IMR-90 (cell line): ENCODE results near the gene KRTAP9-9. TPM values are rescaled to one million over a fixed set of nuclear protein-coding genes. Genes with fewer than 3 reads are reported as not detected.

Experiments used
- ATAC-seq: fragments of 200-7000 bp; cut with Tn5 transposase; 2 replicates; pipeline ENCODE4 v1.9.1; 2020; ENCODE audit warnings: low read depth, mild to moderate bottlenecking, moderate library complexity
- BruUV-seq: library from RNA; stranded (reverse); fragments of 400-500 nt; replicated peaks from 2 replicates; lab custom pipeline; 2021; lab: Mats Ljungman, UMichigan
- CTCF ChIA-PET: fragments of 300-600 bp; formaldehyde crosslinking; extraction: SDS; loops from one replicate; lab custom pipeline; 2021; ENCODE audit warnings: antibody characterized with exemption; lab: Yijun Ruan, JAX
- POLR2A ChIA-PET: fragments of 300-600 bp; sonication (Branson Sonifier 250); formaldehyde crosslinking; loops from one replicate; lab custom pipeline; 2022; ENCODE audit warnings: antibody characterized with exemption; ENCODE audit not compliant: unreplicated experiment; lab: Charles Lee
- DNase-seq: peaks from one replicate; pipeline ENCODE4 v3.0.0; 2013
- H2AFZ ChIP-seq: replicated peaks from 2 replicates; pipeline ENCODE3; 2013; ENCODE audit warnings: low read length, mild to moderate bottlenecking; ENCODE audit not compliant: poor library complexity
- H2AK5ac ChIP-seq: 2 replicates; pipeline ENCODE4 v1.6.1; 2013; ENCODE audit warnings: low read depth, low read length, inconsistent platforms
- H2AK9ac ChIP-seq: replicated peaks from 2 replicates; pipeline ENCODE3; 2013; ENCODE audit warnings: mild to moderate bottlenecking, low read depth, low read length, moderate library complexity; ENCODE audit not compliant: poor library complexity
- H2BK120ac ChIP-seq: 2 replicates; pipeline ENCODE4 v1.6.1; 2013; ENCODE audit warnings: low read depth, low read length, inconsistent platforms
- H2BK15ac ChIP-seq: 3 replicates; pipeline ENCODE4 v1.6.1; 2013; ENCODE audit warnings: low read depth, low read length, inconsistent platforms
- H2BK20ac ChIP-seq: 2 replicates; pipeline ENCODE4 v1.6.1; 2013; ENCODE audit warnings: low read depth, mild to moderate bottlenecking, inconsistent platforms, low read length, moderate library complexity
- H2BK5ac ChIP-seq: 2 replicates; pipeline ENCODE4 v1.6.1; 2013; ENCODE audit warnings: mild to moderate bottlenecking, low read depth, low read length, inconsistent platforms; ENCODE audit not compliant: poor library complexity, severe bottlenecking
- H3K14ac ChIP-seq: replicated peaks from 2 replicates; pipeline ENCODE4 v1.6.1; 2013; ENCODE audit warnings: low read depth, low read length, inconsistent platforms
- H3K18ac ChIP-seq: 2 replicates; pipeline ENCODE4 v1.6.1; 2013; ENCODE audit warnings: low read depth, low read length, control low read depth
- H3K23ac ChIP-seq: 2 replicates; pipeline ENCODE4 v1.6.1; 2013; ENCODE audit warnings: low read depth, low read length, inconsistent platforms
- H3K27ac ChIP-seq: 2 replicates; pipeline ENCODE4 v1.5.1; 2013; ENCODE audit warnings: mild to moderate bottlenecking, control low read depth, low read length; ENCODE audit not compliant: insufficient read depth
- H3K27me3 ChIP-seq: 2 replicates; pipeline ENCODE4 v1.6.1; 2013; ENCODE audit warnings: low read length; ENCODE audit not compliant: control insufficient read depth, insufficient read depth
- H3K36me3 ChIP-seq: 2 replicates; pipeline ENCODE4 v1.6.1; 2013; ENCODE audit warnings: low read length, mixed read lengths; ENCODE audit not compliant: control insufficient read depth, insufficient read depth
- H3K4ac ChIP-seq: 2 replicates; pipeline ENCODE4 v1.6.1; 2013; ENCODE audit warnings: low read depth, low read length, inconsistent platforms
- H3K4me1 ChIP-seq: 2 replicates; pipeline ENCODE4 v1.6.1; 2013; ENCODE audit warnings: low read length, mixed read lengths; ENCODE audit not compliant: control insufficient read depth, insufficient read depth
- H3K4me2 ChIP-seq: 2 replicates; pipeline ENCODE4 v1.6.1; 2013; ENCODE audit warnings: low read depth, mild to moderate bottlenecking, control low read depth, low read length, moderate library complexity
- H3K4me3 ChIP-seq: 2 replicates; pipeline ENCODE4 v1.5.1; 2013; ENCODE audit warnings: low read depth, mild to moderate bottlenecking, control low read depth, low read length, moderate library complexity; ENCODE audit not compliant: insufficient read depth
- H3K56ac ChIP-seq: 2 replicates; pipeline ENCODE4 v1.6.1; 2013; ENCODE audit warnings: low read length, inconsistent platforms; ENCODE audit not compliant: insufficient read depth; ENCODE audit errors: extremely low read depth
- H3K79me1 ChIP-seq, 2 experiments: 2 replicates each; pipeline ENCODE4 v1.6.1; 2013; ENCODE audit warnings: low read length in 2 of 2, inconsistent platforms in 1 of 2, low read depth in 1 of 2
- H3K9ac ChIP-seq: 2 replicates; pipeline ENCODE4 v1.6.1; 2013; ENCODE audit warnings: low read depth, low read length, control low read depth
- H3K9me1 ChIP-seq: 2 replicates; pipeline ENCODE4 v1.6.1; 2013; ENCODE audit warnings: low read length, inconsistent platforms; ENCODE audit not compliant: insufficient read depth
- H3K9me3 ChIP-seq: 2 replicates; pipeline ENCODE4 v1.6.1; 2013; ENCODE audit warnings: low read length; ENCODE audit not compliant: control insufficient read depth, insufficient read depth
- H4K20me1 ChIP-seq: 2 replicates; pipeline ENCODE4 v1.6.1; 2013; ENCODE audit warnings: low read length, inconsistent platforms; ENCODE audit not compliant: insufficient read depth
- H4K5ac ChIP-seq: 2 replicates; pipeline ENCODE4 v1.6.1; 2013; ENCODE audit warnings: mild to moderate bottlenecking, low read depth, low read length, control low read depth
- H4K8ac ChIP-seq, 2 experiments: 2 replicates each; pipeline ENCODE4 v1.6.1; 2013; ENCODE audit warnings: low read depth in 2 of 2, low read length in 2 of 2, control low read depth in 1 of 2, inconsistent platforms in 1 of 2
- H4K91ac ChIP-seq: 2 replicates; pipeline ENCODE4 v1.6.1; 2013; ENCODE audit warnings: low read depth, low read length, inconsistent platforms; ENCODE audit not compliant: insufficient read depth
- BHLHE40 ChIP-seq: fragments of 150-350 bp; IDR thresholded peaks from 2 replicates; pipeline ENCODE4 v1.6.1; 2016; ENCODE audit warnings: mild to moderate bottlenecking, low read depth, low read length
- CEBPB ChIP-seq: IDR thresholded peaks from 2 replicates; pipeline ENCODE4 v1.6.1; 2012; ENCODE audit warnings: low read depth, low read length, improper control_type of control experiment
- CHD1 ChIP-seq: IDR thresholded peaks from 2 replicates; pipeline ENCODE4 v1.6.1; 2012; ENCODE audit warnings: low read depth, low read length, improper control_type of control experiment
- FOS ChIP-seq: fragments of 150-350 bp; IDR thresholded peaks from 2 replicates; pipeline ENCODE4 v1.6.1; 2016; ENCODE audit warnings: low read depth, low read length
- MAFK ChIP-seq: IDR thresholded peaks from 2 replicates; pipeline ENCODE4 v1.6.1; 2012; ENCODE audit warnings: low read depth, low read length, improper control_type of control experiment
- MXI1 ChIP-seq: IDR thresholded peaks from 2 replicates; pipeline ENCODE4 v1.6.1; 2012; ENCODE audit warnings: low read depth, mild to moderate bottlenecking, low read length, moderate library complexity, borderline replicate concordance
- NFE2L2 ChIP-seq: fragments of 150-350 bp; IDR thresholded peaks from 2 replicates; pipeline ENCODE4 v1.6.1; 2016; ENCODE audit warnings: low read depth, mild to moderate bottlenecking, low read length
- RCOR1 ChIP-seq: IDR thresholded peaks from 2 replicates; pipeline ENCODE4 v1.6.1; 2012; ENCODE audit warnings: mild to moderate bottlenecking, low read length, improper control_type of control experiment; ENCODE audit not compliant: insufficient replicate concordance
- WGBS, 2 experiments: methylation state at CpG; one replicate each; pipeline versions ENCODE4 v1.1.5 to v1.1.7; 2013; ENCODE audit warnings: missing lambda C conversion rate in 2 of 2; ENCODE audit not compliant: insufficient read length in 1 of 2; ENCODE audit errors: extremely low coverage in 2 of 2; 5-methylcytosine and 5-hydroxymethylcytosine counted together
- dilution Hi-C: fragments of 300-500 bp; cut with HindIII; formaldehyde crosslinking; loops from one replicate; pipeline ENCODE4 v1.14.3; 2018; ENCODE audit warnings: low sequenced_read_pairs; ENCODE audit not compliant: unreplicated experiment
- in situ Hi-C: fragments of 300-500 bp; cut with MboI; formaldehyde crosslinking; loops from 3 replicates; pipeline ENCODE4 v1.14.3; 2019; ENCODE audit warnings: low sequenced_read_pairs, inconsistent platforms, mixed read lengths
- intact Hi-C: fragments of 100-400 bp; cut with micrococcal nuclease; formaldehyde crosslinking; loops from 2 replicates; pipeline ENCODE4 v1.10.0; 2022
- polyA plus RNA-seq, 3 experiments: library from polyadenylated mRNA; depleted of rRNA; stranded (reverse); fragments of >200 nt; gene quantifications; 2 replicates each; pipeline ENCODE4 v1.2.3, GENCODE V29; 2012; ENCODE audit warnings: low replicate concordance in 1 of 3
- total RNA-seq: library from RNA; depleted of rRNA; stranded (reverse); fragments of >200 nt; gene quantifications from 2 replicates; pipeline ENCODE4 v1.2.3, GENCODE V29; 2012
- TF ChIP-seq, protein P1 (sequence below): conservative IDR thresholded peaks from 2 replicates; pipeline ENCODE4 v1.5.1; 2012; ENCODE audit warnings: mild to moderate bottlenecking, low read depth, low read length, improper control_type of control experiment

KRTAP9-9 gene
- total and polyA plus RNA-seq, 2 of the 4 experiments (the other 2 are of a cell fraction) = not detected

DNA sequence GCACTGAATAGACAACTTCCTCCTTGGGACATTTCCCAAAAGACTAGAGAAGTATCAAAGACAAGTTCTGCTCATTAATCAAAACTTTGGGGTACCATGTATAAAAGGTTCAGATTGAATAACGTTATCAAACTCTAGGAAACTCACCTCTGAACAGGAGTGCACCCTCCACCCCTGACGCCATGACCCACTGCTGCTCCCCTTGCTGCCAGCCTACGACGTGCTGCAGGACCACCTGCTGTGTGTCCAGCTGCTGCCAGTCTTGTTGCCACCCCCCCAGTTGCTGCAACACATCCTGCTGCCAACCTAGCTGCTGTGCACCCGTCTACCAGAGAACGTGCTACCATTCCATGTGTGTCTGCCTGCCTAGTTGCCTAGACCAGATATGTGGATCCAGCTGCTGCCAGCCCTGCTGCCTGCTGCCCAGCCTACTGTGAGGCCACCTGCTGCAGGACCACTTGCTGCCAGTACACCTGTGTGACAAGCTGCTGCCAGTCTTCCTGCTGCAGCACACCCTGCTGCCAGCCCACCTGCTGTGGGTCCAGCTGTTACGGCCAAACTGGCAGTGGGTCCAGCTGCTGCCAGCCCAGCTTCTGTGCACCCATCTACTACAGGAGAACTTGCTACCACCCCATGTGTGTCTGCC lies 42.5 kb upstream of the KRTAP9-9 start:
- H2AK5ac ChIP-seq = peak overlapping the region; percentile 78
- ATAC-seq (no peak), DNase-seq (no peak)
- H4K91ac ChIP-seq = no peak overlapping the region
- H3K23ac ChIP-seq = no peak overlapping the region
- dilution Hi-C loops (no loop called here), in situ Hi-C loops (no loop called here), intact Hi-C loops (no loop called here)
- H3K9me1 ChIP-seq = peaks cover 7% of the 10 kb centered on the region; the same call in 1 of the 2 replicates
- peak overlapping the region; percentile 61; the same call in 1 of the 2 replicates for H3K4ac ChIP-seq
- H3K27me3 ChIP-seq = peaks cover 4% of the 10 kb centered on the region; the same call in 1 of the 2 replicates
- H3K36me3 ChIP-seq = no peaks in the 10 kb centered on the region
- H2AK9ac ChIP-seq = peak overlapping the region; percentile 81
- H3K27ac ChIP-seq = no peak overlapping the region
- H4K20me1 ChIP-seq = no peaks in the 10 kb centered on the region
- peak overlapping the region; percentile 39; the same call in 1 of the 2 replicates for H2BK20ac ChIP-seq
- no TSS peak for BruUV-seq
- H2AFZ ChIP-seq = peak overlapping the region; percentile 67
- no peak overlapping the region for H2BK120ac ChIP-seq
- no peak overlapping the region for H4K5ac ChIP-seq
- H3K56ac ChIP-seq = no peak overlapping the region
- H2BK5ac ChIP-seq = no peak overlapping the region
- TF ChIP-seq MAFK (no peak), RCOR1 (no peak), CHD1 (no peak), CEBPB (no peak), NFE2L2 (no peak), MXI1 (no peak), BHLHE40 (no peak), FOS (no peak)
- TF ChIP-seq, protein P1, sequence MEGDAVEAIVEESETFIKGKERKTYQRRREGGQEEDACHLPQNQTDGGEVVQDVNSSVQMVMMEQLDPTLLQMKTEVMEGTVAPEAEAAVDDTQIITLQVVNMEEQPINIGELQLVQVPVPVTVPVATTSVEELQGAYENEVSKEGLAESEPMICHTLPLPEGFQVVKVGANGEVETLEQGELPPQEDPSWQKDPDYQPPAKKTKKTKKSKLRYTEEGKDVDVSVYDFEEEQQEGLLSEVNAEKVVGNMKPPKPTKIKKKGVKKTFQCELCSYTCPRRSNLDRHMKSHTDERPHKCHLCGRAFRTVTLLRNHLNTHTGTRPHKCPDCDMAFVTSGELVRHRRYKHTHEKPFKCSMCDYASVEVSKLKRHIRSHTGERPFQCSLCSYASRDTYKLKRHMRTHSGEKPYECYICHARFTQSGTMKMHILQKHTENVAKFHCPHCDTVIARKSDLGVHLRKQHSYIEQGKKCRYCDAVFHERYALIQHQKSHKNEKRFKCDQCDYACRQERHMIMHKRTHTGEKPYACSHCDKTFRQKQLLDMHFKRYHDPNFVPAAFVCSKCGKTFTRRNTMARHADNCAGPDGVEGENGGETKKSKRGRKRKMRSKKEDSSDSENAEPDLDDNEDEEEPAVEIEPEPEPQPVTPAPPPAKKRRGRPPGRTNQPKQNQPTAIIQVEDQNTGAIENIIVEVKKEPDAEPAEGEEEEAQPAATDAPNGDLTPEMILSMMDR = no peak
- H2BK15ac ChIP-seq = no peak overlapping the region
- H3K4me1 ChIP-seq = no peaks in the 10 kb centered on the region
- H3K9me3 ChIP-seq = no peaks in the 10 kb centered on the region
- H3K79me1 ChIP-seq = no peaks in the 10 kb centered on the region
- no peak overlapping the region for H3K18ac ChIP-seq
- H4K8ac ChIP-seq = no peak overlapping the region
- H3K9ac ChIP-seq = no peak overlapping the region
- H3K4me3 ChIP-seq = no peak overlapping the region
- H3K4me2 ChIP-seq = no peak overlapping the region
- WGBS, 2 experiments = 59% methylated on average over 4 of the region's 7 CpGs; no CpG with 5 or more reads in 1 of the 2 experiments
- ChIA-PET CTCF (interaction anchor here (1.2 kb wide), 1 partner anchor 336 kb away, joined by 3 read pairs; no protein-coding TSS in a partner anchor), POLR2A (no interaction called here)
- 0 out of 2 replicates have a peak overlapping the region, but pooled peaks have one; percentile 31 for H3K14ac ChIP-seq
